ENCODE results near the gene TSHZ2. TPM values are rescaled to one million over a fixed set of nuclear protein-coding genes. Genes with fewer than 3 reads are reported as not detected.

TSHZ2 gene
- total RNA-seq, 4 donors from 2014 or later: 10.3 to 15.0 (median 12.9) TPM

GRCh38 chr20:53100476-53100911, 128.3 kb downstream of the TSHZ2 start:
- WGBS: 23% methylated on average over 3 of the region's 3 CpGs
- intact Hi-C loops (cut with DNase I): no loop called here

GRCh38 chr20:53101992-53102760, 130.0 kb downstream of the TSHZ2 start:
- Histone ChIP-seq H3K27me3 (no peaks in the 10 kb centered on the region), H3K4me1 (peaks cover 0 to 13% (median 6%) of the 10 kb centered on the region in 4 donors), H3K4me3 (no peak overlapping the region), H3K36me3 (no peaks in the 10 kb centered on the region), H3K27ac (replicated peaks in 1 of 4) (no peak overlapping the region), H3K9me3 (no peaks in the 10 kb centered on the region)
- intact Hi-C loops (cut with DNase I): no loop called here
- TF ChIP-seq POLR2AphosphoS5 (IDR thresholded peaks at IDR 0.05): no peak
- TF ChIP-seq CTCF (IDR thresholded peaks at IDR 0.05): no peak
- TF ChIP-seq POLR2A (IDR thresholded peaks at IDR 0.05; ENCODE audit: low read depth): no peak
- TF ChIP-seq EP300 (IDR thresholded peaks at IDR 0.05): no peak
- DNase-seq (ENCODE audit: extremely low spot score): no peak
- WGBS: 84% methylated on average over 6 of the region's 6 CpGs

More at GRCh38 chr20:53100476-53100911, 128.3 kb downstream of the TSHZ2 start:
- Histone ChIP-seq H3K36me3 (no peaks in the 10 kb centered on the region), H3K27ac (replicated peaks in 1 of 4) (no peak overlapping the region), H3K9me3 (no peaks in the 10 kb centered on the region), H3K4me1 (peaks cover 0 to 13% (median 6%) of the 10 kb centered on the region in 4 donors), H3K4me3 (no peak overlapping the region), H3K27me3 (no peaks in the 10 kb centered on the region)
- TF ChIP-seq POLR2A (IDR thresholded peaks at IDR 0.05; ENCODE audit: low read depth): no peak
- no peak for TF ChIP-seq CTCF (IDR thresholded peaks at IDR 0.05)
- TF ChIP-seq POLR2AphosphoS5 (IDR thresholded peaks at IDR 0.05): no peak
- no peak for TF ChIP-seq EP300 (IDR thresholded peaks at IDR 0.05)
- DNase-seq (ENCODE audit: extremely low spot score): no peak

- H3K27me3 ChIP-seq: no peaks in the 10 kb centered on the region
- peaks cover 0 to 13% (median 6%) of the 10 kb centered on the region in 4 donors for H3K4me1 ChIP-seq
- H3K9me3 ChIP-seq: no peaks in the 10 kb centered on the region
- no peak overlapping the region for H3K27ac ChIP-seq (replicated peaks in 1 of 4)
- TF ChIP-seq CTCF (IDR thresholded peaks at IDR 0.05) (no peak), POLR2AphosphoS5 (IDR thresholded peaks at IDR 0.05) (no peak), POLR2A (IDR thresholded peaks at IDR 0.05; ENCODE audit: low read depth) (no peak), EP300 (IDR thresholded peaks at IDR 0.05) (no peak)
- DNase-seq (ENCODE audit: extremely low spot score): no peak
- WGBS: 81% methylated on average over 1 of the region's 1 CpG
- no peaks in the 10 kb centered on the region for H3K36me3 ChIP-seq
- intact Hi-C loops (cut with DNase I): no loop called here
- H3K4me3 ChIP-seq: no peak overlapping the region
These were observed 131.0 kb downstream of the TSHZ2 start for GRCh38 chr20:53103124-53103523.

GRCh38 chr20:53104884-53105283, 132.7 kb downstream of the TSHZ2 start:
- intact Hi-C loops (cut with DNase I): no loop called here
- TF ChIP-seq CTCF (IDR thresholded peaks at IDR 0.05): no peak
- 89% methylated on average over 7 of the region's 7 CpGs for WGBS
- H3K27ac ChIP-seq (replicated peaks in 1 of 4): no peak overlapping the region
- H3K4me1 ChIP-seq: peaks cover 0 to 13% (median 6%) of the 10 kb centered on the region in 4 donors
- H3K27me3 ChIP-seq: no peaks in the 10 kb centered on the region
- H3K9me3 ChIP-seq: no peaks in the 10 kb centered on the region
- DNase-seq (ENCODE audit: extremely low spot score): no peak
- no peaks in the 10 kb centered on the region for H3K36me3 ChIP-seq
- no peak overlapping the region for H3K4me3 ChIP-seq

- intact Hi-C loops (cut with DNase I): no loop called here
- DNase-seq (ENCODE audit: extremely low spot score): no peak
- H3K27ac ChIP-seq (replicated peaks in 1 of 4): no peak overlapping the region
- no peaks in the 10 kb centered on the region for H3K27me3 ChIP-seq
- no peak for TF ChIP-seq CTCF (IDR thresholded peaks at IDR 0.05)
- no peak for TF ChIP-seq POLR2AphosphoS5 (IDR thresholded peaks at IDR 0.05)
- TF ChIP-seq POLR2A (IDR thresholded peaks at IDR 0.05; ENCODE audit: low read depth): no peak
- TF ChIP-seq EP300 (IDR thresholded peaks at IDR 0.05): no peak
- no peaks in the 10 kb centered on the region for H3K4me1 ChIP-seq
- H3K36me3 ChIP-seq: no peaks in the 10 kb centered on the region
- WGBS: 92% methylated on average over 3 of the region's 3 CpGs
- no peak overlapping the region for H3K4me3 ChIP-seq
- no peaks in the 10 kb centered on the region for H3K9me3 ChIP-seq
These were observed 144.6 kb downstream of the TSHZ2 start for GRCh38 chr20:53116733-53117132.

Data from esophagus muscularis mucosa (tissue), 4 donors.